IMR-90 (cell line): ENCODE data around the gene PKIG. TPM values are rescaled to one million over a fixed set of nuclear protein-coding genes. Genes with fewer than 3 reads are reported as not detected.

ENCODE experiments used
- ATAC-seq: fragments of 200-7000 bp; cut with Tn5 transposase; 2 replicates; pipeline ENCODE4 v1.9.1; 2020; ENCODE audit warnings: low read depth, mild to moderate bottlenecking, moderate library complexity
- BruUV-seq: library from RNA; stranded (reverse); fragments of 400-500 nt; replicated peaks from 2 replicates; lab custom pipeline; 2021; lab: Mats Ljungman, UMichigan
- CTCF ChIA-PET: fragments of 300-600 bp; formaldehyde crosslinking; extraction: SDS; loops from one replicate; lab custom pipeline; 2021; ENCODE audit warnings: antibody characterized with exemption; lab: Yijun Ruan, JAX
- POLR2A ChIA-PET: fragments of 300-600 bp; sonication (Branson Sonifier 250); formaldehyde crosslinking; loops from one replicate; lab custom pipeline; 2022; ENCODE audit warnings: antibody characterized with exemption; ENCODE audit not compliant: unreplicated experiment; lab: Charles Lee
- DNase-seq: peaks from one replicate; pipeline ENCODE4 v3.0.0; 2013
- H2AFZ ChIP-seq: replicated peaks from 2 replicates; pipeline ENCODE3; 2013; ENCODE audit warnings: low read length, mild to moderate bottlenecking; ENCODE audit not compliant: poor library complexity
- H2AK5ac ChIP-seq: 2 replicates; pipeline ENCODE4 v1.6.1; 2013; ENCODE audit warnings: low read depth, low read length, inconsistent platforms
- H2AK9ac ChIP-seq: replicated peaks from 2 replicates; pipeline ENCODE3; 2013; ENCODE audit warnings: mild to moderate bottlenecking, low read depth, low read length, moderate library complexity; ENCODE audit not compliant: poor library complexity
- H2BK120ac ChIP-seq: 2 replicates; pipeline ENCODE4 v1.6.1; 2013; ENCODE audit warnings: low read depth, low read length, inconsistent platforms
- H2BK15ac ChIP-seq: 3 replicates; pipeline ENCODE4 v1.6.1; 2013; ENCODE audit warnings: low read depth, low read length, inconsistent platforms
- H2BK20ac ChIP-seq: 2 replicates; pipeline ENCODE4 v1.6.1; 2013; ENCODE audit warnings: low read depth, mild to moderate bottlenecking, inconsistent platforms, low read length, moderate library complexity
- H2BK5ac ChIP-seq: 2 replicates; pipeline ENCODE4 v1.6.1; 2013; ENCODE audit warnings: mild to moderate bottlenecking, low read depth, low read length, inconsistent platforms; ENCODE audit not compliant: poor library complexity, severe bottlenecking
- H3K14ac ChIP-seq: replicated peaks from 2 replicates; pipeline ENCODE4 v1.6.1; 2013; ENCODE audit warnings: low read depth, low read length, inconsistent platforms
- H3K18ac ChIP-seq: 2 replicates; pipeline ENCODE4 v1.6.1; 2013; ENCODE audit warnings: low read depth, low read length, control low read depth
- H3K23ac ChIP-seq: 2 replicates; pipeline ENCODE4 v1.6.1; 2013; ENCODE audit warnings: low read depth, low read length, inconsistent platforms
- H3K27ac ChIP-seq: 2 replicates; pipeline ENCODE4 v1.5.1; 2013; ENCODE audit warnings: mild to moderate bottlenecking, control low read depth, low read length; ENCODE audit not compliant: insufficient read depth
- H3K27me3 ChIP-seq: 2 replicates; pipeline ENCODE4 v1.6.1; 2013; ENCODE audit warnings: low read length; ENCODE audit not compliant: control insufficient read depth, insufficient read depth
- H3K36me3 ChIP-seq: 2 replicates; pipeline ENCODE4 v1.6.1; 2013; ENCODE audit warnings: low read length, mixed read lengths; ENCODE audit not compliant: control insufficient read depth, insufficient read depth
- H3K4ac ChIP-seq: 2 replicates; pipeline ENCODE4 v1.6.1; 2013; ENCODE audit warnings: low read depth, low read length, inconsistent platforms
- H3K4me1 ChIP-seq: 2 replicates; pipeline ENCODE4 v1.6.1; 2013; ENCODE audit warnings: low read length, mixed read lengths; ENCODE audit not compliant: control insufficient read depth, insufficient read depth
- H3K4me2 ChIP-seq: 2 replicates; pipeline ENCODE4 v1.6.1; 2013; ENCODE audit warnings: low read depth, mild to moderate bottlenecking, control low read depth, low read length, moderate library complexity
- H3K4me3 ChIP-seq: 2 replicates; pipeline ENCODE4 v1.5.1; 2013; ENCODE audit warnings: low read depth, mild to moderate bottlenecking, control low read depth, low read length, moderate library complexity; ENCODE audit not compliant: insufficient read depth
- H3K56ac ChIP-seq: 2 replicates; pipeline ENCODE4 v1.6.1; 2013; ENCODE audit warnings: low read length, inconsistent platforms; ENCODE audit not compliant: insufficient read depth; ENCODE audit errors: extremely low read depth
- H3K79me1 ChIP-seq, 2 experiments: 2 replicates each; pipeline ENCODE4 v1.6.1; 2013; ENCODE audit warnings: low read length in 2 of 2, inconsistent platforms in 1 of 2, low read depth in 1 of 2
- H3K9ac ChIP-seq: 2 replicates; pipeline ENCODE4 v1.6.1; 2013; ENCODE audit warnings: low read depth, low read length, control low read depth
- H3K9me1 ChIP-seq: 2 replicates; pipeline ENCODE4 v1.6.1; 2013; ENCODE audit warnings: low read length, inconsistent platforms; ENCODE audit not compliant: insufficient read depth
- H3K9me3 ChIP-seq: 2 replicates; pipeline ENCODE4 v1.6.1; 2013; ENCODE audit warnings: low read length; ENCODE audit not compliant: control insufficient read depth, insufficient read depth
- H4K20me1 ChIP-seq: 2 replicates; pipeline ENCODE4 v1.6.1; 2013; ENCODE audit warnings: low read length, inconsistent platforms; ENCODE audit not compliant: insufficient read depth
- H4K5ac ChIP-seq: 2 replicates; pipeline ENCODE4 v1.6.1; 2013; ENCODE audit warnings: mild to moderate bottlenecking, low read depth, low read length, control low read depth
- H4K8ac ChIP-seq, 2 experiments: 2 replicates each; pipeline ENCODE4 v1.6.1; 2013; ENCODE audit warnings: low read depth in 2 of 2, low read length in 2 of 2, control low read depth in 1 of 2, inconsistent platforms in 1 of 2
- H4K91ac ChIP-seq: 2 replicates; pipeline ENCODE4 v1.6.1; 2013; ENCODE audit warnings: low read depth, low read length, inconsistent platforms; ENCODE audit not compliant: insufficient read depth
- BHLHE40 ChIP-seq: fragments of 150-350 bp; IDR thresholded peaks from 2 replicates; pipeline ENCODE4 v1.6.1; 2016; ENCODE audit warnings: mild to moderate bottlenecking, low read depth, low read length
- FOS ChIP-seq: fragments of 150-350 bp; IDR thresholded peaks from 2 replicates; pipeline ENCODE4 v1.6.1; 2016; ENCODE audit warnings: low read depth, low read length
- MAFK ChIP-seq: IDR thresholded peaks from 2 replicates; pipeline ENCODE4 v1.6.1; 2012; ENCODE audit warnings: low read depth, low read length, improper control_type of control experiment
- MAZ ChIP-seq: IDR thresholded peaks from 2 replicates; pipeline ENCODE4 v1.6.1; 2012; ENCODE audit warnings: low read depth, mild to moderate bottlenecking, low read length, improper control_type of control experiment, moderate library complexity, borderline replicate concordance
- MXI1 ChIP-seq: IDR thresholded peaks from 2 replicates; pipeline ENCODE4 v1.6.1; 2012; ENCODE audit warnings: low read depth, mild to moderate bottlenecking, low read length, moderate library complexity, borderline replicate concordance
- POLR2A ChIP-seq: IDR thresholded peaks from 2 replicates; pipeline ENCODE4 v1.6.1; 2012; ENCODE audit warnings: mild to moderate bottlenecking, low read depth, low read length
- RAD21 ChIP-seq: IDR thresholded peaks from 2 replicates; pipeline ENCODE4 v1.6.1; 2012; ENCODE audit warnings: low read length, improper control_type of control experiment
- RCOR1 ChIP-seq: IDR thresholded peaks from 2 replicates; pipeline ENCODE4 v1.6.1; 2012; ENCODE audit warnings: mild to moderate bottlenecking, low read length, improper control_type of control experiment; ENCODE audit not compliant: insufficient replicate concordance
- RFX5 ChIP-seq: IDR thresholded peaks from 2 replicates; pipeline ENCODE4 v1.8.0; 2012; ENCODE audit warnings: low read depth, mild to moderate bottlenecking, low read length, moderate library complexity
- SMC3 ChIP-seq: fragments of 150-350 bp; IDR thresholded peaks from 2 replicates; pipeline ENCODE4 v1.6.1; 2016; ENCODE audit warnings: low read depth, mild to moderate bottlenecking, antibody characterized with exemption, low read length, moderate library complexity
- WGBS, 2 experiments: methylation state at CpG; one replicate each; pipeline versions ENCODE4 v1.1.5 to v1.1.7; 2013; ENCODE audit warnings: missing lambda C conversion rate in 2 of 2; ENCODE audit not compliant: insufficient read length in 1 of 2; ENCODE audit errors: extremely low coverage in 2 of 2; 5-methylcytosine and 5-hydroxymethylcytosine counted together
- dilution Hi-C: fragments of 300-500 bp; cut with HindIII; formaldehyde crosslinking; loops from one replicate; pipeline ENCODE4 v1.14.3; 2018; ENCODE audit warnings: low sequenced_read_pairs; ENCODE audit not compliant: unreplicated experiment
- in situ Hi-C: fragments of 300-500 bp; cut with MboI; formaldehyde crosslinking; loops from 3 replicates; pipeline ENCODE4 v1.14.3; 2019; ENCODE audit warnings: low sequenced_read_pairs, inconsistent platforms, mixed read lengths
- intact Hi-C: fragments of 100-400 bp; cut with micrococcal nuclease; formaldehyde crosslinking; loops from 2 replicates; pipeline ENCODE4 v1.10.0; 2022
- polyA plus RNA-seq, 3 experiments: library from polyadenylated mRNA; depleted of rRNA; stranded (reverse); fragments of >200 nt; gene quantifications; 2 replicates each; pipeline ENCODE4 v1.2.3, GENCODE V29; 2012; ENCODE audit warnings: low replicate concordance in 1 of 3
- total RNA-seq: library from RNA; depleted of rRNA; stranded (reverse); fragments of >200 nt; gene quantifications from 2 replicates; pipeline ENCODE4 v1.2.3, GENCODE V29; 2012
- TF ChIP-seq, protein P1 (sequence below): conservative IDR thresholded peaks from 2 replicates; pipeline ENCODE4 v1.5.1; 2012; ENCODE audit warnings: mild to moderate bottlenecking, low read depth, low read length, improper control_type of control experiment
- TF ChIP-seq, protein P2 (sequence below): fragments of 150-350 bp; IDR thresholded peaks from 2 replicates; pipeline ENCODE4 v1.6.1; 2017; ENCODE audit warnings: mild to moderate bottlenecking, antibody characterized with exemption, low read length, low read depth

Gene PKIG
- total and polyA plus RNA-seq, 2 of the 4 experiments (the other 2 are of a cell fraction) = 78.3 to 89.6 TPM

DNA sequence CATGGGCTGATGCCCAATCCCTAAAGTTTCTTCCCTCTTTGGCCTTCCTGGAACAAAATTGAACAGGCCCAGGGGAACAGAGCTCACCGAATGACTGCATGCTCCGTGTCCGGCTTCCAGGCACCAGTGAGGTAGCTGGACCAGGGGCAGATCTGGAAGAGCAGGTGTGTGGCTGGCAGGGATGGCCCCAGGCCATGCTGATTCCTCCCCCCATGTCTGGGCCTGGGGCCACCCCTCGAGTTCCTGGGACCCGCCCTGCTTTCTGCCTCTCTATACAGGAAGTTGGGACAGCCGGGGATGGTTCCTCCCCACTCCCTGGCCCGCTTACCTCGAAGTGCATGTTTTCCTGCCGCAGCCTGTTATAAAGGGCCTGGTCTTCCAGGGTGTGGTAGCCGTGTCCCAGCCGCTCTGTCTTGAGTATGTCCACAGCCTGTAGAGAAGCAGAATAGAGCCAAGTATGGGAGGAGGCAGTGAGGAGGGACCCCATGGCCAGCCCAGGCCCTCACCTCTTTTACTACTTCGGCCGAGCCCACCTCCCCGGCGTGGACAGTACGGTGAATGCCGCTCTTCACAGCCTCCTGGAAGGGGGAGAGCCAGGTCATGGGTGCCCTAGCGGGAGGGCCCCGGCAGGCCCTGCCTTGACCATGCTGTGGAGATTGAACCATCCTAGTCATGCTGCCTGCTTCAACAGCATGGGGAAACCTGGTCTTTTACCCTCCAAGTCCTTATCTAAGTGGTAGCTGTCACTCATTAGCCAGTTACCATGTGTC is 40.3 kb downstream of the PKIG start:
- no peak overlapping the region for H3K9ac ChIP-seq
- dilution Hi-C loops = no loop called here
- no peak overlapping the region for H3K4me3 ChIP-seq
- H3K27ac ChIP-seq = no peak overlapping the region
- H3K18ac ChIP-seq = no peak overlapping the region
- no peak for ATAC-seq
- H2BK15ac ChIP-seq = no peak overlapping the region
- H4K91ac ChIP-seq = no peak overlapping the region
- no peak overlapping the region for H2BK120ac ChIP-seq
- H3K23ac ChIP-seq = no peak overlapping the region
- no peak overlapping the region for H2BK20ac ChIP-seq
- 98% methylated on average over 6 of the region's 19 CpGs; no CpG with 5 or more reads in 1 of the 2 experiments for WGBS, 2 experiments
- H3K14ac ChIP-seq = no peak overlapping the region
- H2AFZ ChIP-seq = no peak overlapping the region
- no peak overlapping the region for H4K5ac ChIP-seq
- H2BK5ac ChIP-seq = no peak overlapping the region
- in situ Hi-C loops = no loop called here
- H3K4ac ChIP-seq = no peak overlapping the region
- no peak overlapping the region for H2AK5ac ChIP-seq
- no peaks in the 10 kb centered on the region; the same call in 1 of the 2 replicates for H3K9me1 ChIP-seq
- ChIA-PET CTCF (no interaction called here), POLR2A (no interaction called here)
- H3K36me3 ChIP-seq = peaks cover 22% of the 10 kb centered on the region
- no peak overlapping the region for H3K56ac ChIP-seq
- H4K20me1 ChIP-seq = no peaks in the 10 kb centered on the region
- no peaks in the 10 kb centered on the region for H3K27me3 ChIP-seq
- H4K8ac ChIP-seq = no peak overlapping the region
- TF ChIP-seq, protein P1, sequence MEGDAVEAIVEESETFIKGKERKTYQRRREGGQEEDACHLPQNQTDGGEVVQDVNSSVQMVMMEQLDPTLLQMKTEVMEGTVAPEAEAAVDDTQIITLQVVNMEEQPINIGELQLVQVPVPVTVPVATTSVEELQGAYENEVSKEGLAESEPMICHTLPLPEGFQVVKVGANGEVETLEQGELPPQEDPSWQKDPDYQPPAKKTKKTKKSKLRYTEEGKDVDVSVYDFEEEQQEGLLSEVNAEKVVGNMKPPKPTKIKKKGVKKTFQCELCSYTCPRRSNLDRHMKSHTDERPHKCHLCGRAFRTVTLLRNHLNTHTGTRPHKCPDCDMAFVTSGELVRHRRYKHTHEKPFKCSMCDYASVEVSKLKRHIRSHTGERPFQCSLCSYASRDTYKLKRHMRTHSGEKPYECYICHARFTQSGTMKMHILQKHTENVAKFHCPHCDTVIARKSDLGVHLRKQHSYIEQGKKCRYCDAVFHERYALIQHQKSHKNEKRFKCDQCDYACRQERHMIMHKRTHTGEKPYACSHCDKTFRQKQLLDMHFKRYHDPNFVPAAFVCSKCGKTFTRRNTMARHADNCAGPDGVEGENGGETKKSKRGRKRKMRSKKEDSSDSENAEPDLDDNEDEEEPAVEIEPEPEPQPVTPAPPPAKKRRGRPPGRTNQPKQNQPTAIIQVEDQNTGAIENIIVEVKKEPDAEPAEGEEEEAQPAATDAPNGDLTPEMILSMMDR = no peak
- TF ChIP-seq FOS = no peak
- no peak for TF ChIP-seq BHLHE40
- TF ChIP-seq MAFK = no peak
- TF ChIP-seq MXI1 = no peak
- no peak for TF ChIP-seq MAZ
- TF ChIP-seq, protein P2, sequence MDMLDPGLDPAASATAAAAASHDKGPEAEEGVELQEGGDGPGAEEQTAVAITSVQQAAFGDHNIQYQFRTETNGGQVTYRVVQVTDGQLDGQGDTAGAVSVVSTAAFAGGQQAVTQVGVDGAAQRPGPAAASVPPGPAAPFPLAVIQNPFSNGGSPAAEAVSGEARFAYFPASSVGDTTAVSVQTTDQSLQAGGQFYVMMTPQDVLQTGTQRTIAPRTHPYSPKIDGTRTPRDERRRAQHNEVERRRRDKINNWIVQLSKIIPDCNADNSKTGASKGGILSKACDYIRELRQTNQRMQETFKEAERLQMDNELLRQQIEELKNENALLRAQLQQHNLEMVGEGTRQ = no peak
- no peak for TF ChIP-seq RFX5
- no peak for TF ChIP-seq SMC3
- no peak for TF ChIP-seq RAD21
- TF ChIP-seq RCOR1 = no peak
- TF ChIP-seq POLR2A = no peak
- intact Hi-C loops = no loop called here
- peaks cover 7% of the 10 kb centered on the region for H3K9me3 ChIP-seq
- no peak overlapping the region for H2AK9ac ChIP-seq
- BruUV-seq = no TSS peak
- DNase-seq = no peak
- no peaks in the 10 kb centered on the region for H3K79me1 ChIP-seq
- no peaks in the 10 kb centered on the region for H3K4me1 ChIP-seq
- no peak overlapping the region for H3K4me2 ChIP-seq
